ENCODE results near the gene TBC1D9. TPM values are rescaled to one million over a fixed set of nuclear protein-coding genes. Genes with fewer than 3 reads are reported as not detected.

The TBC1D9 gene
- total RNA-seq, 2 donors from 2014 or later = 22.3 to 29.0 TPM

DNA sequence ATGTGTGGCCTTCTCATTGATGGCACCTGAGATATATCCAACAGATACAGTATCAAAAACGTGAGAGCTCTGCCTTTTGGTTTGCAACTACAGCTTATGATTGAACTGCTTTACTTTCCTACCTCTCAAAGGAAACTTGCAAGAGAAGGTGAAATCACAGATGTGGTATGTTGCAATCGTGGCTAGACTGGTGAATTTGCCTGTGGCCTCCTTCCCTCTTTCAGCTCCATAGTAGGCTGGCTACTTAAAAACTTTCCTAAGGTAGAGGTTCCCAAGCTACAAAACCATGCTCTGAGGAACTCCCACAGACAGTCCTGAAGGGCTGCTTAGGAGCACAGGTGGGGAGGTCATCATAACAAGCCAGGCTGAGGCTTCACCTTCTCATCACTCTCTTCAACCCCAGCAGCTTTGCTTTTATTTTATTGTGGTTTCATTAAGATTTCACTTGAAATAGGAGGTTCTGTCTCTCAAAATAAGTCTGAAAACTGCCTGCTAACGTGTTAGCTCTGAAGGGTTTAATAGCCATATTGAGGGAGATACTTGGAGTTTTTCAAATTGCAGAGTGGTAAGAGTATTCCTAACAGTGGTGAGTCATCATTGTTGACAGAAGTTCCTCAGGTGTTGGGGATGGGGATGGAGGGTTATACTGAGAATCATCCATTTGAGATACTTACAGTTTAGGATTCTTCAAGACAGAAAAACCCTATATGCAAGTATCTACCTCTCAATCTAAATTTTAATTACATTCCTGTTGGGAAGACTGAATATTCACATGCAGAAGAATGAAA is 93.9 kb downstream of the TBC1D9 start:
- TF ChIP-seq, protein P1, sequence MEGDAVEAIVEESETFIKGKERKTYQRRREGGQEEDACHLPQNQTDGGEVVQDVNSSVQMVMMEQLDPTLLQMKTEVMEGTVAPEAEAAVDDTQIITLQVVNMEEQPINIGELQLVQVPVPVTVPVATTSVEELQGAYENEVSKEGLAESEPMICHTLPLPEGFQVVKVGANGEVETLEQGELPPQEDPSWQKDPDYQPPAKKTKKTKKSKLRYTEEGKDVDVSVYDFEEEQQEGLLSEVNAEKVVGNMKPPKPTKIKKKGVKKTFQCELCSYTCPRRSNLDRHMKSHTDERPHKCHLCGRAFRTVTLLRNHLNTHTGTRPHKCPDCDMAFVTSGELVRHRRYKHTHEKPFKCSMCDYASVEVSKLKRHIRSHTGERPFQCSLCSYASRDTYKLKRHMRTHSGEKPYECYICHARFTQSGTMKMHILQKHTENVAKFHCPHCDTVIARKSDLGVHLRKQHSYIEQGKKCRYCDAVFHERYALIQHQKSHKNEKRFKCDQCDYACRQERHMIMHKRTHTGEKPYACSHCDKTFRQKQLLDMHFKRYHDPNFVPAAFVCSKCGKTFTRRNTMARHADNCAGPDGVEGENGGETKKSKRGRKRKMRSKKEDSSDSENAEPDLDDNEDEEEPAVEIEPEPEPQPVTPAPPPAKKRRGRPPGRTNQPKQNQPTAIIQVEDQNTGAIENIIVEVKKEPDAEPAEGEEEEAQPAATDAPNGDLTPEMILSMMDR (conservative IDR thresholded peaks at IDR 0.05) = no peak
- Histone ChIP-seq H3K4me3 (ENCODE audit: low read length) (no peak overlapping the region), H3K4me1 (ENCODE audit: control insufficient read depth, insufficient read depth, low read length) (no peaks in the 10 kb centered on the region), H3K9me3 (ENCODE audit: control insufficient read depth, low read length) (no peaks in the 10 kb centered on the region), H3K36me3 (ENCODE audit: control insufficient read depth, insufficient read depth, low read length) (peaks cover 85% of the 10 kb centered on the region), H3K27me3 (ENCODE audit: control insufficient read depth, insufficient read depth, low read length, poor library complexity, severe bottlenecking) (no peaks in the 10 kb centered on the region), H3K27ac (ENCODE audit: low read depth, low read length) (no peak overlapping the region), H3K9ac (ENCODE audit: extremely low read depth, low read length, poor library complexity, severe bottlenecking) (no peak overlapping the region)
- Mint-ChIP-seq H3K4me3 (no peak overlapping the region), H3K27ac (peak overlapping the region; percentile 72), H3K4me1 (peaks cover 10% of the 10 kb centered on the region), H3K27me3 (ENCODE audit: insufficient read depth) (no peaks in the 10 kb centered on the region), H3K36me3 (ENCODE audit: low read depth) (peaks cover 44% of the 10 kb centered on the region), H3K9me3 (no peaks in the 10 kb centered on the region)
- DNase-seq = peak; percentile 46
- 84 to 94% methylated on average over 3 of the region's 3 CpGs for WGBS, 2 experiments (ENCODE audit: insufficient coverage in 1 of 2, insufficient read length in 1 of 2)

DNA sequence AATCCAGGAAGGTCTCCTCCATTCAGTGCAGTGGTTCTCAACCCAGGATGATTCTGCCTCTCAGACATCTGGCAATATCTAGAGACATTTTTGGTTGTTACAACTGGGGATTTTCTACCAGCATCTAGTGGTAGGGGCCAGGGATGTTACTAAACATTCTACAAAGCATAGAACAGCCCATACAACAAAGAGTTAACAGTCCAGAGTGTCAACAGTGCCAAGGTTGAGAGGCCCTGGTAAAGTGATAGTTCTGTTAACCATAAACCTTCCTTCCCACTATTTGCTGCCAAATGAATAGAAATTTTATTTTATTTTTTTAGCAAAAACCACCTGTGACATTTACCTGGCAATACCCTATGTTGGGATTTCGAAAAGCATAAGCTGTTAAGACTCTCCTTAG is 94.6 kb downstream of the TBC1D9 start:
- Mint-ChIP-seq H3K27me3 (ENCODE audit: insufficient read depth) (no peaks in the 10 kb centered on the region), H3K36me3 (ENCODE audit: low read depth) (peaks cover 46% of the 10 kb centered on the region), H3K27ac (no peak overlapping the region), H3K9me3 (no peaks in the 10 kb centered on the region), H3K4me1 (peaks cover 10% of the 10 kb centered on the region), H3K4me3 (no peak overlapping the region)
- 95 to 100% methylated on average over 1 of the region's 1 CpG for WGBS, 2 experiments (ENCODE audit: insufficient coverage in 1 of 2, insufficient read length in 1 of 2)
- Histone ChIP-seq H3K4me3 (ENCODE audit: low read length) (no peak overlapping the region), H3K9ac (ENCODE audit: extremely low read depth, low read length, poor library complexity, severe bottlenecking) (no peak overlapping the region), H3K4me1 (ENCODE audit: control insufficient read depth, insufficient read depth, low read length) (no peaks in the 10 kb centered on the region), H3K27ac (ENCODE audit: low read depth, low read length) (no peak overlapping the region), H3K27me3 (ENCODE audit: control insufficient read depth, insufficient read depth, low read length, poor library complexity, severe bottlenecking) (no peaks in the 10 kb centered on the region), H3K36me3 (ENCODE audit: control insufficient read depth, insufficient read depth, low read length) (peaks cover 85% of the 10 kb centered on the region), H3K9me3 (ENCODE audit: control insufficient read depth, low read length) (no peaks in the 10 kb centered on the region)
- TF ChIP-seq, protein P1 (conservative IDR thresholded peaks at IDR 0.05) = no peak
- DNase-seq = no peak

DNA sequence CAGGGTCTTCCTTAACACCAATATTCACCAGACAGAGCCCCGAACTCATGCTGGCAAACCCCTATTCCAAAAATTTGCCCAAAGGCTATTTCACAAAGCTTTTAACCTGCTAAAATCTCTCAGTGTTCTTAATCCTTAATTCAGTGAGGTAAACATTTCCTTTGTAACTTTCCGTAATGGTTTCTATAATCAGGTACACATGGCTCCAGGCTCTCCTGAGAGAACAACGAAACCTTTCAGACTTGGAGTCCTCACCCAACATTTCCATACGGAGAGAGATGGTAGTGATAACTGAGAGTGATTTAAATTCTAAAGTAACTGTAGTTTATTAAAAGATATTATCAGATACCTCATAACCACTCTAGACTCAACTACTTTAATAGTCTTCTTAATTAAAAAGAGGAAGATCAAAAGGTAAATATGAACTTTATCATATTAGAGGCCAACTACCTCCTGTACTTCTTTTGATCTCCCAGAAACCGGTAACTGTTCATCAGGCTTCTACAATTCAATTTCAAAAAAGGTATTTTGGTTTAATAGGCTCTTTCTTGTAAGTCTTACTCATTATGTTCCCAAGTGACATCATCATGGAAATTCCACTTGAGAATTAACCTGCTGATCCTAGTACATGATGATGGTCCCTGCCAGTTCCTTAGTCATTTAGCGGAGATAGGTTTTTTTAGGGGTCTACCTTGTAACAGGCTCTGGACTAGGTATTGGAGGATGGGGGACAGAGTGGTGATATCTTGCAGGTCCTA is 96.1 kb downstream of the TBC1D9 start:
- H3K9me3 Mint-ChIP-seq = no peaks in the 10 kb centered on the region
- peaks cover 46% of the 10 kb centered on the region for H3K36me3 Mint-ChIP-seq (ENCODE audit: low read depth)
- no peak overlapping the region for H3K27ac ChIP-seq (ENCODE audit: low read depth, low read length)
- H3K4me1 ChIP-seq (ENCODE audit: control insufficient read depth, insufficient read depth, low read length) = no peaks in the 10 kb centered on the region
- DNase-seq = no peak
- no peak overlapping the region for H3K9ac ChIP-seq (ENCODE audit: extremely low read depth, low read length, poor library complexity, severe bottlenecking)
- H3K4me3 Mint-ChIP-seq = no peak overlapping the region
- no peak overlapping the region for H3K4me3 ChIP-seq (ENCODE audit: low read length)
- H3K27ac Mint-ChIP-seq = no peak overlapping the region
- H3K27me3 Mint-ChIP-seq (ENCODE audit: insufficient read depth) = no peaks in the 10 kb centered on the region
- no peaks in the 10 kb centered on the region for H3K9me3 ChIP-seq (ENCODE audit: control insufficient read depth, low read length)
- H3K36me3 ChIP-seq (ENCODE audit: control insufficient read depth, insufficient read depth, low read length) = peaks cover 89% of the 10 kb centered on the region
- H3K4me1 Mint-ChIP-seq = peaks cover 10% of the 10 kb centered on the region
- no peaks in the 10 kb centered on the region for H3K27me3 ChIP-seq (ENCODE audit: control insufficient read depth, insufficient read depth, low read length, poor library complexity, severe bottlenecking)
- WGBS, 2 experiments (ENCODE audit: insufficient coverage in 1 of 2, insufficient read length in 1 of 2) = 97 to 100% methylated on average over 5 of the region's 6 CpGs
- TF ChIP-seq, protein P1 (conservative IDR thresholded peaks at IDR 0.05) = no peak

Data from endodermal cell (in vitro differentiated cells).